Measurements from ENCODE around the gene ADAMTS2. TPM values are rescaled to one million over a fixed set of nuclear protein-coding genes. Genes with fewer than 3 reads are reported as not detected.

ADAMTS2 gene
- total and polyA plus RNA-seq, 12 donors = 4.3 to 70.3 (median 22.4) TPM

GRCh38 chr5:179208706-179209358 is 136.4 kb downstream of the ADAMTS2 start:
- no peak for TF ChIP-seq CTCF (IDR thresholded peaks at IDR 0.05)
- no peak for TF ChIP-seq POLR2A (IDR thresholded peaks at IDR 0.05)
- Histone ChIP-seq H3K27me3 (no peaks in the 10 kb centered on the region), H3K4me3 (no peak overlapping the region), H3K36me3 (replicated peaks in 1 of 2) (no peaks in the 10 kb centered on the region), H3K4me1 (replicated peaks in 1 of 2) (no peaks in the 10 kb centered on the region), H3K9me3 (replicated peaks in 1 of 3) (no peaks in the 10 kb centered on the region), H3K27ac (no peak overlapping the region)
- WGBS, 4 donors = 80 to 89% (median 84%) methylated on average over 8 to 18 of the region's 18 CpGs
- no peak for DNase-seq
- intact Hi-C loops (cut with DNase I) = no loop called here

DNA sequence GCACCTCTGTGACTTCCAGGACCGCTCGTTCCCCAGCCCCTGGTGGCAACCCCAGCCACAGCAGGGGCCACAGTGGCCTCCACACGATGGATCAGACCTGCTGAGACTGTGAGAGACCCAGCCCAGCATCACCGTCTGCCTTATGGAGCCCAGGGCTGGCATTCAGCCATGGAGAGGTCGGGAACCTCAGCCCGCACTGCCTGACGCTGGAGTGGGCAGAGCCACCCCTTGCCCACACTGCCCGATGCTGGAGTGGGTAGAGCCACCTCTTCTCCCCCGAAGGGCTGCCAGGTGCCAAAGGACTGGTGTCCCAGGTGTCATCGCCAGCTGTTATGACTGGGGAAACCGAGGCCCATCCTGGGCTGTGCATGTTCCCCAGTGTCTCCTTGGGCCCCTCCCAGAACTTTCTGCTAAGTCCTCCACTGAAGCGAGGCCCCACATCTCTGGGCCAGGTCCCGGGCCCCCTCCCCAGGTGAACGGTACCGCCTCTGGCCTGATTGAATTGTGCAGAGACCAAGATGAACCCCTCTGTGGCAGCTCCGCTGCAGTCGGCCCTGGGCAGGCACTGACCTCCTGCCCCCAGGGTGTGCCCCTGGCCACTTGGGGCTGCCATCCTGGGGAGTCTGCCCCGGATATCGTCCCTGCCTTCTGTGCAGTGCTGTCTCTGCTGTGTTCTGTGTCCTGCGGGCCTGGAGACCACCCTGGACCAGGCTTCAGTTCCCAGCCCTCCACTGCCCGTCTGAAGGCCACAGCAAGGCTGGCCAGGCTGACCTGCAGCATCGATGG is 137.1 kb downstream of the ADAMTS2 start:
- WGBS, 4 donors = 71 to 84% (median 76%) methylated on average over 9 to 22 of the region's 22 CpGs
- intact Hi-C loops (cut with DNase I) = no loop called here
- H3K27me3 ChIP-seq = no peaks in the 10 kb centered on the region
- no peaks in the 10 kb centered on the region for H3K36me3 ChIP-seq (replicated peaks in 1 of 2)
- TF ChIP-seq POLR2A (IDR thresholded peaks at IDR 0.05) = no peak
- TF ChIP-seq CTCF (IDR thresholded peaks at IDR 0.05) = no peak
- H3K4me3 ChIP-seq = no peak overlapping the region
- no peak for DNase-seq
- H3K27ac ChIP-seq = no peak overlapping the region
- no peaks in the 10 kb centered on the region for H3K9me3 ChIP-seq (replicated peaks in 1 of 3)
- no peaks in the 10 kb centered on the region for H3K4me1 ChIP-seq (replicated peaks in 1 of 2)

- no peaks in the 10 kb centered on the region for H3K27me3 ChIP-seq
- intact Hi-C loops (cut with DNase I) = no loop called here
- 75 to 93% (median 88%) methylated on average over 6 to 20 of the region's 20 CpGs for WGBS, 4 donors
These were observed 137.8 kb downstream of the ADAMTS2 start for GRCh38 chr5:179207470-179207869.

More at GRCh38 chr5:179207470-179207869, 137.8 kb downstream of the ADAMTS2 start:
- no peak for TF ChIP-seq POLR2A (IDR thresholded peaks at IDR 0.05)
- TF ChIP-seq CTCF (IDR thresholded peaks at IDR 0.05) = no peak
- Histone ChIP-seq H3K27ac (no peak overlapping the region), H3K9me3 (replicated peaks in 1 of 3) (no peaks in the 10 kb centered on the region), H3K4me3 (no peak overlapping the region), H3K36me3 (replicated peaks in 1 of 2) (no peaks in the 10 kb centered on the region), H3K4me1 (replicated peaks in 1 of 2) (no peaks in the 10 kb centered on the region)
- DNase-seq = no peak
